ENCODE results near the gene SLC25A6.
"Not testable (repeated sequence)": the region's sequence is repeated elsewhere in the genome, so short reads cannot be mapped to it uniquely, and the experiment has no call there.

The SLC25A6 gene

DNA sequence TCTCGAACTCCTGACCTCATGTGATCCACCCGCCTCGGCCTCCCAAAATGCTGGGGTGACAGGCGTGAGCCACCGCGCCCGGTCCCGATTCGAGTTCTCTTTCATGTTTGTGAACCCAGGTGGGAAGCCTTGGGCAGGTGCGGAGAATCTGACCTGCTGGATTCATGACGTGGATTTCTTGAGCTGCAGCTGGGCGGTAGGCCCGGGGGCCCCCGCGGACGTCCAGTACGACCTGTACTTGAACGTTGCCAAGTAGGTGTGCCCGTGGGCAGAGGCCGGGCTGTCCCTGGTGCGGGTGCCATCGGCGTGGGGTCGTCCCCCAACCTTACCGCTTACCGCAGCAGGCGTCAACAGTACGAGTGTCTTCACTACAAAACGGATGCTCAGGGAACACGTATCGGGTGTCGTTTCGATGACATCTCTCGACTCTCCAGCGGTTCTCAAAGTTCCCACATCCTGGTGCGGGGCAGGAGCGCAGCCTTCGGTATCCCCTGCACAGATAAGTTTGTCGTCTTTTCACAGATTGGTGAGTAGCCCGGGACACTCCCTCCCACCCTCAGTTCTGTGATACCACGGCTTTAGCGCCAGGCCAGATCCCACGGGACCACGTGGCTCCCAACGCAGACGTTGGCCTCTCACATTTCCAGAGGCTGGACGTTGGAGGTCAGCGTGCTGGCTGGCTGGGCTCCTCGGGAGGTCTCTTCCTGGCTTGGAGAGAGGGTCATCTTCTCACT, 39.8 kb downstream of the SLC25A6 start:
- Histone ChIP-seq H3K27me3 (no peaks in the 10 kb centered on the region), H3K4me1 (no peaks in the 10 kb centered on the region), H3K4me3 (ENCODE audit: low read depth, low read length) (no peak overlapping the region), H3K36me3 (no peaks in the 10 kb centered on the region), H3K9me3 (no peaks in the 10 kb centered on the region)
- DNase-seq = no peak
- TF ChIP-seq, protein P1, sequence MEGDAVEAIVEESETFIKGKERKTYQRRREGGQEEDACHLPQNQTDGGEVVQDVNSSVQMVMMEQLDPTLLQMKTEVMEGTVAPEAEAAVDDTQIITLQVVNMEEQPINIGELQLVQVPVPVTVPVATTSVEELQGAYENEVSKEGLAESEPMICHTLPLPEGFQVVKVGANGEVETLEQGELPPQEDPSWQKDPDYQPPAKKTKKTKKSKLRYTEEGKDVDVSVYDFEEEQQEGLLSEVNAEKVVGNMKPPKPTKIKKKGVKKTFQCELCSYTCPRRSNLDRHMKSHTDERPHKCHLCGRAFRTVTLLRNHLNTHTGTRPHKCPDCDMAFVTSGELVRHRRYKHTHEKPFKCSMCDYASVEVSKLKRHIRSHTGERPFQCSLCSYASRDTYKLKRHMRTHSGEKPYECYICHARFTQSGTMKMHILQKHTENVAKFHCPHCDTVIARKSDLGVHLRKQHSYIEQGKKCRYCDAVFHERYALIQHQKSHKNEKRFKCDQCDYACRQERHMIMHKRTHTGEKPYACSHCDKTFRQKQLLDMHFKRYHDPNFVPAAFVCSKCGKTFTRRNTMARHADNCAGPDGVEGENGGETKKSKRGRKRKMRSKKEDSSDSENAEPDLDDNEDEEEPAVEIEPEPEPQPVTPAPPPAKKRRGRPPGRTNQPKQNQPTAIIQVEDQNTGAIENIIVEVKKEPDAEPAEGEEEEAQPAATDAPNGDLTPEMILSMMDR (IDR thresholded peaks at IDR 0.05; ENCODE audit: low read depth, low read length) = no peak

DNA sequence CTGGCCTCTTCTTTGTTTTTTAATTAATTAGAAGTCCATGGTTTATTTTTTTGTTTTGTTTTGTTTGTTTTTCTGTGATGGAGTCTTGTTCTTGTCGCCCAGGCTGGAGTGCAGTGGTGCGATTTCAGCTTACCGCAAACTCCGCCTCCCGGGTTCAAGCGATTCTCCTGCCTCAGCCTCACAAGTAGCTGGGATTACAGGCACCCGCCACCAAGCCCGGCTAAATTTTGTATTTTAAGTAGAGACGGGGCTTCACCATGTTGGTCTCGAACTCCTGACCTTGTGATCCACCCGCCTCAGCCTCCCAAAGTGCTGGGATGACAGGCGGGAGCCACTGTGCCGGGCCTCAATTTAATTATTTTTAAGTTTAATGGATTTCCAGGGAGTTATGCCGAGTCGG, 42.3 kb downstream of the SLC25A6 start:
- not testable (repeated sequence) for H3K36me3 ChIP-seq, H3K9me3 ChIP-seq, DNase-seq

DNA sequence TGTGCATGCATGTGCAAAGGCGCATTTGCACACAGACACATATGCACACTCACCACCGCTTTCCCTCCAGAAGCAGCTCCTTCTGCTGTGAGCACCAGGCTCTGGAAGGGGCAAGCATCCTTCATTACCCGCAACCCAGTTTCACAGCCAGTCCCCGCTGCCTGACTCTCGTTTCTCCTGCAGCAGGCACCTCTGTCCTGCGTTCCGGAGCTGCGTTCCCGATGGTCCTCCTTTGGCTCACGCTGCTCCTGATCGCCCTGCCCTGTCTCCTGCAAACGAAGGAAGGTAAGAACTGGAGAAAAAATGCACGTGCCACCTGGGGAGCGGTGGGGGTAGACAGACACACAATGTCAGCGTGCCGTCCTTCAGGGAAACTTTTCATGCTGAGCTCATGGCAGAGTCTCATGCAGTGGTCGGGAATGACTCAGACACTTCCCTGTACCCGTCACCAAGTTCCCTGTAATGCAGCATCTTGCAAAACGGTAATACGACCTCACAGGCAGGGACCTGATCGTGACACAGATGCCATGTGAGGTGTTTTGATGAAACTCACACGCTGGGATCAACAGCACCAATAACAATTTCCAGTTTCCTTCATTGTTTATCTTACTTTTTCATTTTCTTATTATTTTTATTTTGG, 50.2 kb downstream of the SLC25A6 start:
- H3K27me3 ChIP-seq = no peaks in the 10 kb centered on the region
- TF ChIP-seq, protein P1 (IDR thresholded peaks at IDR 0.05; ENCODE audit: low read depth, low read length) = no peak
- H3K4me3 ChIP-seq (ENCODE audit: low read depth, low read length) = no peak overlapping the region
- DNase-seq = no peak
- no peaks in the 10 kb centered on the region for H3K36me3 ChIP-seq
- H3K9me3 ChIP-seq = no peaks in the 10 kb centered on the region
- H3K4me1 ChIP-seq = no peaks in the 10 kb centered on the region

More for the DNA sequence above, 42.3 kb downstream of the SLC25A6 start:
- not testable (repeated sequence) for H3K4me3 ChIP-seq (ENCODE audit: low read depth, low read length); H3K27me3 ChIP-seq; H3K4me1 ChIP-seq

DNA sequence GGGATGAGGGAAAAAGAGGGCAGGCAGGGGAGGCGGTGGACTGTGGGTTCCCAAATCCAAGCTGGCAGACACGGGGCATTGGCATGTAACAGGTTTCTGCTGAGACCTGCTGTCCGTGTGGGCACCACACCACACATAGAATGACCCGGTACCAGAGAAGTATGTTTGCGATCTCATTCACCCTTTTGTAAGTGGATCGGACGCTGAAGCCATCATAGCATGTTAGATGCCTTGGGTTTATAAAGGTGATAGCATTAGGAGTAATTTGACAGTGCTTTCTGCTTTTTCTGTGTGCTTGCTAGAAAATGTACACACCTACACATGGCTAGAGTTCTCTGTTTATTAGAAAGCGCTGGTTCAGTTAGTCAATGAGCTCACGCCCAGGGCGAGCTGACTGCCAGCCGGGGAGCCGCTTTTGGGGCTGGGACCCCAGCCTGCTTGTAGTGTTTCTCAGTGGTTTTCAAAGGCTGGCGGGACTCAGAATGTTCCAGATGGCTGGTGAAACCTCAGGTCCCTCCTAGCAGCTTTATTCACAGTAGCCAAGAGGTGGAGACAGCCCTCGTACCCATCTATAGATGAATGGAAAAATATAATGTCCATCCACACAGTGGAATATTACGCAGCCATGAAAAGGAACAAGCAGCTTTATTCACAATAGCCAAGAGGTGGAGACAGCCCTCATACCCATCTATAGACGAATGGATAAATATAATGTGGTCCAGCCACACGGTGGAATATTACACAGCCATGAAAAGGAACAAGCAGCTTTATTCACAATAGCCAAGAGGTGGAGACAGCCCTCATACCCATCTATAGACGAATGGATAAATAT, 54.7 kb downstream of the SLC25A6 start:
- Histone ChIP-seq H3K4me3 (ENCODE audit: low read depth, low read length) (no peak overlapping the region), H3K9me3 (no peaks in the 10 kb centered on the region), H3K36me3 (no peaks in the 10 kb centered on the region), H3K27me3 (no peaks in the 10 kb centered on the region), H3K4me1 (no peaks in the 10 kb centered on the region)
- DNase-seq = no peak
- TF ChIP-seq, protein P1 (IDR thresholded peaks at IDR 0.05; ENCODE audit: low read depth, low read length) = no peak

DNA sequence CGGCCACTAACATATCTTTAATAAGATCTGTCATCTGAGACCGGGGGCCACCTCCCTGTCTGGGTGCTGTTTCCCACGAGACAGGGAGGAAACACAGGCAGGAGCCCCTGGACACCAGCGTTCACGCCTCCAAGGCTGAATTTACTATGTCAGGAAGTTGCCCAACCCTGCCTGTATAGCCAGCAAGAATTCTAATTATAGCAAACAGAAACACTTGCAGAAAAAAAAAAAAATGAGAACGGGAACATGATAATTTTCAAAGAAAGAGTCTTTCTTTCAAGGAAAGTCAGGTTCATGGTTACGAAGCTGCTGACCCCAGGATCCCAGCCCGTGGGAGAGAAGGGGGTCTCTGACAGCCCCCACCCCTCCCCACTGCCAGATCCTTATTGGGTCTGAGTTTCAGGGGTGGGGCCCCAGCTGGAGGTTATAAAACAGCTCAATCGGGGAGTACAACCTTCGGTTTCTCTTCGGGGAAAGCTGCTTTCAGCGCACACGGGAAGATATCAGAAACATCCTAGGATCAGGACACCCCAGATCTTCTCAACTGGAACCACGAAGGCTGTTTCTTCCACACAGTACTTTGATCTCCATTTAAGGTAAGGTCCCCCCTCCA, 55.5 kb downstream of the SLC25A6 start, which contains the start of gene IL3RA:
TSS of gene IL3RA (plus strand) at position 455 of the 613 bp plus-strand sequence. CDS start 4,981 bp downstream, outside the sequence.
- no peak within 1 kb of the TSS for H3K4me3 ChIP-seq (ENCODE audit: low read depth, low read length)
- TF ChIP-seq, protein P1 (IDR thresholded peaks at IDR 0.05; ENCODE audit: low read depth, low read length) = no peak

More for the DNA sequence above, 55.5 kb downstream of the SLC25A6 start, which contains the start of gene IL3RA:
- Histone ChIP-seq H3K9me3 (no peaks in the 10 kb centered on the region), H3K27me3 (no peaks in the 10 kb centered on the region), H3K4me1 (no peaks in the 10 kb centered on the region), H3K36me3 (no peaks in the 10 kb centered on the region)
- no peak for DNase-seq

Data from BE2C (cell line).